HepG2 (cell line): ENCODE measurements around the gene GYPC. TPM values are rescaled to one million over a fixed set of nuclear protein-coding genes. Genes with fewer than 3 reads are reported as not detected.

Experiments
- ATAC-seq: fragments of 200-7000 bp; cut with Tn5 transposase; 3 replicates; pipeline ENCODE4 v1.9.1; 2020; ENCODE audit warnings: mild to moderate bottlenecking, moderate library complexity
- BruUV-seq: library from RNA; stranded (reverse); fragments of 400-500 nt; replicated peaks from 2 replicates; lab custom pipeline; 2021; lab: Mats Ljungman, UMichigan
- CTCF ChIA-PET: fragments of 300-600 bp; formaldehyde crosslinking; extraction: SDS; loops from one replicate; lab custom pipeline; 2021; ENCODE audit warnings: low total read pairs, inconsistent platforms, low intra/inter-chr PET ratio; lab: Yijun Ruan, JAX
- POLR2A ChIA-PET: fragments of 350-600 bp; sonication (Branson Sonifier 250); formaldehyde crosslinking; loops from one replicate; lab custom pipeline; 2020; ENCODE audit warnings: antibody characterized with exemption, inconsistent platforms; lab: Yijun Ruan, JAX
- DNase-seq: peaks from one replicate; pipeline ENCODE4 v3.0.0-alpha.2; 2015; ENCODE audit warnings: low spot score
- FAIRE-seq: peaks from 3 replicates; lab custom pipeline; 2011; peaks lifted over from hg19 to GRCh38; lab: Jason Lieb, UNC
- H2AFZ ChIP-seq: one replicate; pipeline ENCODE4 v1.6.1; 2011; ENCODE audit warnings: low read length, inconsistent platforms
- H3K27ac ChIP-seq: fragments of 300-600 bp; 3 replicates; pipeline ENCODE4 v1.8.0; 2011; ENCODE audit warnings: mixed run types, mild to moderate bottlenecking, mixed read lengths, low read length, inconsistent platforms; ENCODE audit not compliant: insufficient read depth; ENCODE audit errors: extremely low read length
- H3K27me3 ChIP-seq, 2 experiments: fragments of 200-600 bp in 1 of 2; 2 replicates in 1 of 2; 3 replicates in 1 of 2; pipeline versions ENCODE4 v1.6.0 to v1.8.0; 2011; ENCODE audit warnings: low read length in 2 of 2, mild to moderate bottlenecking in 2 of 2, moderate library complexity in 2 of 2, inconsistent platforms in 1 of 2; ENCODE audit not compliant: insufficient read depth in 2 of 2, control insufficient read depth in 1 of 2
- H3K36me3 ChIP-seq, 2 experiments: fragments of 200-600 bp in 1 of 2; replicated peaks in 1 of 2; 2 replicates in 1 of 2; 3 replicates in 1 of 2; pipeline versions ENCODE4 v1.5.1 to v1.8.0; 2011; ENCODE audit warnings: low read length in 2 of 2, inconsistent platforms in 1 of 2; ENCODE audit not compliant: insufficient read depth in 2 of 2, control insufficient read depth in 1 of 2
- H3K4me1 ChIP-seq: 2 replicates; pipeline ENCODE4 v1.5.1; 2012; ENCODE audit warnings: low read length, inconsistent platforms; ENCODE audit not compliant: insufficient read depth
- H3K4me2 ChIP-seq: 2 replicates; pipeline ENCODE4 v1.6.0; 2011; ENCODE audit warnings: low read depth, low read length, inconsistent platforms
- H3K4me3 ChIP-seq, 3 experiments: fragments of 200-600 bp in 1 of 3; sonication (generic), shearing (Covaris generic) in 1 of 3; replicated peaks in 1 of 3; 2 replicates each; pipeline ENCODE4 v1.5.1; 2011 to 2016; ENCODE audit warnings: low read length in 3 of 3, inconsistent platforms in 2 of 3, low read depth in 2 of 3, mild to moderate bottlenecking in 2 of 3, control low read depth in 1 of 3, mixed read lengths in 1 of 3; ENCODE audit not compliant: insufficient read depth in 1 of 3
- H3K79me2 ChIP-seq: one replicate; pipeline ENCODE4 v1.6.1; 2011; ENCODE audit warnings: low read length, inconsistent platforms; ENCODE audit not compliant: insufficient read depth
- H3K9ac ChIP-seq: 2 replicates; pipeline ENCODE4 v1.6.0; 2011; ENCODE audit warnings: mild to moderate bottlenecking, low read depth, low read length, inconsistent platforms; ENCODE audit not compliant: insufficient read depth
- H3K9me3 ChIP-seq: 2 replicates; pipeline ENCODE4 v1.5.1; 2012; ENCODE audit warnings: mild to moderate bottlenecking, low read length
- H4K20me1 ChIP-seq: 2 replicates; pipeline ENCODE4 v1.6.0; 2011; ENCODE audit warnings: inconsistent platforms, mild to moderate bottlenecking, low read length, moderate library complexity; ENCODE audit not compliant: insufficient read depth
- KMT2B ChIP-seq: IDR thresholded peaks from 2 replicates; pipeline ENCODE4 v1.6.1; 2016; ENCODE audit warnings: missing genetic modification reagents, missing compliant biosample characterization
- NFATC3 ChIP-seq: sonication (generic); formaldehyde crosslinking; IDR thresholded peaks from 2 replicates; pipeline ENCODE4 v1.5.1; 2020; ENCODE audit warnings: mild to moderate bottlenecking, missing genetic modification reagents
- NFRKB ChIP-seq: fragments of 450-650 bp; IDR thresholded peaks from 2 replicates; pipeline ENCODE4 v1.6.1; 2017
- NR3C1 ChIP-seq: sonication (generic); formaldehyde crosslinking; IDR thresholded peaks from 2 replicates; pipeline ENCODE4 v1.4.0; 2020; ENCODE audit warnings: missing genetic modification reagents
- SMAD3 ChIP-seq: sonication (generic); formaldehyde crosslinking; IDR thresholded peaks from 2 replicates; pipeline ENCODE4 v1.4.0; 2020; ENCODE audit warnings: missing genetic modification reagents
- SOX13 ChIP-seq, 3 experiments: fragments of 450-650 bp in 1 of 3; sonication (generic) in 1 of 3; formaldehyde crosslinking in 1 of 3; IDR thresholded peaks in 2 of 3; conservative IDR thresholded peaks in 1 of 3; 2 replicates each; pipeline versions ENCODE4 v1.5.0 to v1.6.1; 2016 to 2020; ENCODE audit warnings: antibody characterized with exemption in 1 of 3, mild to moderate bottlenecking in 1 of 3, missing compliant biosample characterization in 1 of 3, missing genetic modification reagents in 1 of 3, moderate library complexity in 1 of 3
- TRIM24 ChIP-seq: sonication (generic); formaldehyde crosslinking; IDR thresholded peaks from 2 replicates; pipeline ENCODE4 v1.8.0; 2022; ENCODE audit warnings: mild to moderate bottlenecking, missing genetic modification reagents
- ZFP41 ChIP-seq: sonication (generic); formaldehyde crosslinking; IDR thresholded peaks from 2 replicates; pipeline ENCODE4 v1.4.0; 2020; ENCODE audit warnings: mild to moderate bottlenecking, missing genetic modification reagents, borderline replicate concordance
- ZNF605 ChIP-seq: sonication (generic); formaldehyde crosslinking; IDR thresholded peaks from 2 replicates; pipeline ENCODE4 v1.8.0; 2022; ENCODE audit warnings: mild to moderate bottlenecking, missing genetic modification reagents
- WGBS: methylation state at CpG from one replicate; pipeline ENCODE4 v1.1.6; 2017; ENCODE audit warnings: low lambda C conversion rate; 5-methylcytosine and 5-hydroxymethylcytosine counted together
- in situ Hi-C: cut with HindIII; loops from 2 replicates; pipeline ENCODE4 v1.10.0; 2017; ENCODE audit warnings: low pct_unique_long_range_greater_than_20kb; ENCODE audit not compliant: extremely low pct_ligation_motif_present
- intact Hi-C: fragments of 100-400 bp; cut with micrococcal nuclease; formaldehyde crosslinking; loops from one replicate; pipeline ENCODE4 v1.10.0; 2022; ENCODE audit not compliant: unreplicated experiment
- polyA plus RNA-seq, 8 experiments: library from polyadenylated mRNA; depleted of rRNA in 3 of 8; stranded (reverse) in 7 of 8; unstranded in 1 of 8; fragments of >200 nt; fragmentation: Illumina TruSeq in 4 of 8; extraction: Trizol in 4 of 8; gene quantifications; 2 replicates each; pipeline versions ENCODE4 v1.2.1 to v1.2.3, GENCODE V29; 2011 to 2016; ENCODE audit warnings: low read depth in 4 of 8, missing spikeins in 1 of 8, mixed read lengths in 1 of 8; ENCODE audit not compliant: insufficient read depth in 1 of 8
- total RNA-seq, 5 experiments: library from RNA; depleted of rRNA; stranded (reverse); fragments of >200 nt; fragmentation: Illumina TruSeq; extraction: Trizol; gene quantifications; 2 replicates each; pipeline ENCODE4 v1.2.3, GENCODE V29; 2016; ENCODE audit warnings: low read depth in 1 of 5

Gene GYPC
- total and polyA plus RNA-seq, 2 of the 13 experiments (the other 11 are each of a cell fraction or from before 2014, with no cell fraction given), result not detected

DNA sequence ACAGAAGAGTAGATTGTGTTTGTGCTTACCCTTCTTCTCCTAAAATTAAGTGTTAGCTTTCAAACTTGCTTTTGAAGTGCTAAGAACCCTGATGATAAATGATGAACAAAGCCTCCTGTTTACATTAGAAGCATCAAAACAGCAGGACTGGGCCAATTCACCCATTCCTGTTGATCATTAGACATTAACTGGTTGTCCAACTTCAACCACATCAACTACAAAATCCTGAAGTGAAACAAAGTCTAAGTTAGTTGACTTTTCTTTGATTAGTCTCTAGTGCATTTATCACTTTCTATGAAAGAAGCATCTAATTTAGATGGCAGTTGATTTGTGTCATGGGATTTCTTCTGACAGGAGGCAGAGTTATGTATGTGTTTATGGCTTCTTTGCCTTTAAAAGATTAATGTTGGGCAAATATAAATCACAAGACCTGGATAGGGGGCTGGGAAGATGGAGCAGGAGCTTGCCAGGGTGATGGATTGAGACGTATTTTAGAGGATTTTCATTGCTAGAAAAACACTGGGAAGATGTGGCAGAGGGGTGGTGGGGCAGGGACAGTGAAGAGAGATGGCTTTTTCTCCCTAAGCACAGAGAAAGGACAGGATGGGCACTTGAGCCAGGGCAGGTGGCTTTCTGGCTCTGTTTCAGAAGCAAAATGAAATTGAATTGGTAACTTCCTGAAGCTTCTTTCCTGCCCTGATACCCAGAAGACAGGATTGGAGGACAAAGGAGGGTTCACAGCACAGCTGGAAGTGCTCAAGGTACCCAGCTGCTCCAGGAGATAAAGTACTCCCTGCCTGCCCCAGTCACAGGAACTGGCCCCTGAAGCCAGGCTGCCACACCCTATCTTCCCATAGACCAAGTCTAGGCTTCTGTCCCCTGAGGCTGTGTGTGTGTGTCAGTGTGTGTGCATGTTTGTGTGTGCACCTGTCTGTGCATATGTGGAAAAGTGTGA, 20.5 kb downstream of the GYPC start:
- peaks cover 22% of the 10 kb centered on the region for H3K9me3 ChIP-seq
- DNase-seq, result no peak
- ChIA-PET CTCF (no interaction called here), POLR2A (no interaction called here)
- intact Hi-C loops (no loop called here), in situ Hi-C loops (no loop called here)
- no peaks in the 10 kb centered on the region for H3K4me1 ChIP-seq
- BruUV-seq, result no TSS peak
- no peak overlapping the region for H3K9ac ChIP-seq
- H3K36me3 ChIP-seq, result no peaks in the 10 kb centered on the region
- no peaks in the 10 kb centered on the region for H4K20me1 ChIP-seq
- no peak overlapping the region for H2AFZ ChIP-seq
- no peaks in the 10 kb centered on the region for H3K79me2 ChIP-seq
- WGBS, result 0% methylated on average over 1 of the region's 1 CpG
- TF ChIP-seq TRIM24 (CRISPR knock-in tag), result no peak
- no peak for TF ChIP-seq SOX13 (IDR thresholded peaks at IDR 0.05)
- TF ChIP-seq SOX13 (CRISPR knock-in tag; conservative IDR thresholded peaks at IDR 0.05 in 1 of 2, IDR thresholded peaks at IDR 0.05 in 1 of 2), result no peak
- TF ChIP-seq NFATC3 (CRISPR knock-in tag), result no peak
- no peak for TF ChIP-seq SMAD3 (CRISPR knock-in tag)
- no peak for TF ChIP-seq NR3C1 (CRISPR knock-in tag)
- TF ChIP-seq NFRKB, result no peak
- TF ChIP-seq ZFP41 (CRISPR knock-in tag), result no peak
- no peak for TF ChIP-seq ZNF605 (CRISPR knock-in tag)
- no peak for TF ChIP-seq KMT2B (CRISPR knock-in tag)
- no peak overlapping the region for H3K4me2 ChIP-seq
- H3K27ac ChIP-seq, result no peak overlapping the region
- H3K4me3 ChIP-seq, result no peak overlapping the region
- no peak for FAIRE-seq
- no peak for ATAC-seq
- H3K27me3 ChIP-seq, result peaks cover 2 to 38% of the 10 kb centered on the region in 2 experiments; a peak in 4 of 5 replicates
